Endothelial cell of umbilical vein (primary cell): ENCODE measurements around the gene RMND5B.

Experiments used
- EZH2 ChIP-seq: IDR thresholded peaks from 2 replicates; pipeline ENCODE4 v1.6.1; 2012; ENCODE audit warnings: borderline replicate concordance, low read depth, mild to moderate bottlenecking, moderate library complexity, low read length, inconsistent platforms; ENCODE audit not compliant: severe bottlenecking
- POLR2A ChIP-seq: IDR thresholded peaks from 2 replicates; pipeline ENCODE4 v1.6.1; 2012; ENCODE audit warnings: low read depth, mild to moderate bottlenecking, control low read depth, low read length
- TF ChIP-seq, protein P1 (sequence below), 2 donors: IDR thresholded peaks; 1 replicate in 1 of 2; 2 replicates in 1 of 2; pipeline ENCODE4 v1.5.1; 2011; ENCODE audit warnings: low read length in 2 of 2, mild to moderate bottlenecking in 2 of 2, moderate library complexity in 2 of 2, control low read depth in 1 of 2, inconsistent platforms in 1 of 2, low read depth in 1 of 2; ENCODE audit not compliant: insufficient read depth in 1 of 2; ENCODE audit errors: extremely low read depth in 1 of 2

DNA sequence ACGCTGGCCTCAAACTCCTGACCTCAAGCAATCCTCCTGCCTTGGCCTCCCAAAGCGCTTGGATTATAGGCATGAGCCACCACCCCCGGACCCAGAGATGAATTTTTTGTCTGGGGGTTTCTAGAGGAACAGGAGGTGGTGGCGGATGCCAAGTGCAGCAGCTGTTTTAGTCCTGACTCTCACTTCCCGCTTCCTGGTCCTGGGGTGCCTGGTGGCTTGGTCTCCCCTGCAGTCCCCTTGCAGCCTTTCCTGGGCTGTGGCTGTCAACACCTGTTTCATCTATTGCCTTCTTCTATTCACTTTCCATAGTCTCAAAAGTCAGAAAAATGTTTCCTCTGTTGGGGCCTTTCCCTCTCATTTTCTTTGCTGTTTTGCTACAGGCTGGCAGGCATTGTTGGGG, 29.4 kb downstream of the RMND5B start:
- TF ChIP-seq, protein P1, sequence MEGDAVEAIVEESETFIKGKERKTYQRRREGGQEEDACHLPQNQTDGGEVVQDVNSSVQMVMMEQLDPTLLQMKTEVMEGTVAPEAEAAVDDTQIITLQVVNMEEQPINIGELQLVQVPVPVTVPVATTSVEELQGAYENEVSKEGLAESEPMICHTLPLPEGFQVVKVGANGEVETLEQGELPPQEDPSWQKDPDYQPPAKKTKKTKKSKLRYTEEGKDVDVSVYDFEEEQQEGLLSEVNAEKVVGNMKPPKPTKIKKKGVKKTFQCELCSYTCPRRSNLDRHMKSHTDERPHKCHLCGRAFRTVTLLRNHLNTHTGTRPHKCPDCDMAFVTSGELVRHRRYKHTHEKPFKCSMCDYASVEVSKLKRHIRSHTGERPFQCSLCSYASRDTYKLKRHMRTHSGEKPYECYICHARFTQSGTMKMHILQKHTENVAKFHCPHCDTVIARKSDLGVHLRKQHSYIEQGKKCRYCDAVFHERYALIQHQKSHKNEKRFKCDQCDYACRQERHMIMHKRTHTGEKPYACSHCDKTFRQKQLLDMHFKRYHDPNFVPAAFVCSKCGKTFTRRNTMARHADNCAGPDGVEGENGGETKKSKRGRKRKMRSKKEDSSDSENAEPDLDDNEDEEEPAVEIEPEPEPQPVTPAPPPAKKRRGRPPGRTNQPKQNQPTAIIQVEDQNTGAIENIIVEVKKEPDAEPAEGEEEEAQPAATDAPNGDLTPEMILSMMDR (IDR thresholded peaks at IDR 0.05; ENCODE audit: extremely low read depth in 1 of 2, insufficient read depth in 1 of 2, low read depth in 1 of 2, low read length in 2 of 2) = no peak
- TF ChIP-seq POLR2A (no peak), EZH2 (no peak)
